ENCODE results near the gene PDCD10.

GRCh38 chr3:167700926-167701325, 33.8 kb downstream of the PDCD10 start:
- TF ChIP-seq, protein P1, sequence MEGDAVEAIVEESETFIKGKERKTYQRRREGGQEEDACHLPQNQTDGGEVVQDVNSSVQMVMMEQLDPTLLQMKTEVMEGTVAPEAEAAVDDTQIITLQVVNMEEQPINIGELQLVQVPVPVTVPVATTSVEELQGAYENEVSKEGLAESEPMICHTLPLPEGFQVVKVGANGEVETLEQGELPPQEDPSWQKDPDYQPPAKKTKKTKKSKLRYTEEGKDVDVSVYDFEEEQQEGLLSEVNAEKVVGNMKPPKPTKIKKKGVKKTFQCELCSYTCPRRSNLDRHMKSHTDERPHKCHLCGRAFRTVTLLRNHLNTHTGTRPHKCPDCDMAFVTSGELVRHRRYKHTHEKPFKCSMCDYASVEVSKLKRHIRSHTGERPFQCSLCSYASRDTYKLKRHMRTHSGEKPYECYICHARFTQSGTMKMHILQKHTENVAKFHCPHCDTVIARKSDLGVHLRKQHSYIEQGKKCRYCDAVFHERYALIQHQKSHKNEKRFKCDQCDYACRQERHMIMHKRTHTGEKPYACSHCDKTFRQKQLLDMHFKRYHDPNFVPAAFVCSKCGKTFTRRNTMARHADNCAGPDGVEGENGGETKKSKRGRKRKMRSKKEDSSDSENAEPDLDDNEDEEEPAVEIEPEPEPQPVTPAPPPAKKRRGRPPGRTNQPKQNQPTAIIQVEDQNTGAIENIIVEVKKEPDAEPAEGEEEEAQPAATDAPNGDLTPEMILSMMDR (optimal IDR thresholded peaks at IDR 0.05 in 1 of 3, IDR thresholded peaks at IDR 0.05 in 1 of 3, conservative IDR thresholded peaks at IDR 0.05 in 1 of 3; ENCODE audit: extremely low read depth in 1 of 3, insufficient read depth in 2 of 3, low read length in 3 of 3) = no peak
- no peak for TF ChIP-seq EZH2 (IDR thresholded peaks at IDR 0.05; ENCODE audit: low read length)

All from keratinocyte (primary cell).